ENCODE results near the gene TBC1D2B. TPM values are rescaled to one million over a fixed set of nuclear protein-coding genes. Genes with fewer than 3 reads are reported as not detected.
A peak's percentile ranks its signal among the peaks of the same experiment; 100 is the strongest.

Gene TBC1D2B
- total and polyA plus RNA-seq, 9 donors = 42.3 to 146 (median 115) TPM

DNA sequence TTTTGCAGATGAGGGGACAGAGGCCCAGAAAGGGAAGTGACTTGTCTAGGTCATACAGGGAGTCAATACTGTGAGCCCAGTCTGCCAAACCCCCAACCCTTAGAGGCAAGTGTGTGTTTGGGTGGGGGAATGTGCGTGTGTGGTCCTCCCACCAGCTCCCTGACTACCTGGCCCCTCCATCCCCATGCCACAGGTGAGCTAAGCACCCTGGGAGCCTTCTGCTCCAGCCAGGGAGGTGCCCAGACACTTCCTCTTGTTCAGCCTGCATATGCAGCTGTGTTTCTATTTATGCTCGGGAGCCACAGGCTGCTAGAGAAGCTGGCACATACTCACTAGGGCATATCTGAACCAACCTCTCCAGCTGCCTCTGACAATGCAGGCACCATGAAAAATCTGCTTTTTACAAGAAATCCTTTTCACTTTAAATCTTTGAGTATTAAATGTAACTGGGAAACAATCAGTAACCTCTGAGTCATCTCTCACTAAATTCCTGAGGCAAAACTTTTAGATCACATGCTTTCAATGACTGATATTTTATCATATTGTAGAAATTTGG, 20.7 kb downstream of the TBC1D2B start:
- Histone ChIP-seq H3K36me3 (no peaks in the 10 kb centered on the region), H3K27ac (peak overlapping the region in 1 of 2 donors; percentile 54), H3K4me1 (ENCODE audit: insufficient read depth) (peaks cover 38% of the 10 kb centered on the region), H3K9me3 (no peaks in the 10 kb centered on the region), H3K27me3 (no peaks in the 10 kb centered on the region), H3K4me3 (no peak overlapping the region)
- no peak for DNase-seq
- TF ChIP-seq, protein P1, sequence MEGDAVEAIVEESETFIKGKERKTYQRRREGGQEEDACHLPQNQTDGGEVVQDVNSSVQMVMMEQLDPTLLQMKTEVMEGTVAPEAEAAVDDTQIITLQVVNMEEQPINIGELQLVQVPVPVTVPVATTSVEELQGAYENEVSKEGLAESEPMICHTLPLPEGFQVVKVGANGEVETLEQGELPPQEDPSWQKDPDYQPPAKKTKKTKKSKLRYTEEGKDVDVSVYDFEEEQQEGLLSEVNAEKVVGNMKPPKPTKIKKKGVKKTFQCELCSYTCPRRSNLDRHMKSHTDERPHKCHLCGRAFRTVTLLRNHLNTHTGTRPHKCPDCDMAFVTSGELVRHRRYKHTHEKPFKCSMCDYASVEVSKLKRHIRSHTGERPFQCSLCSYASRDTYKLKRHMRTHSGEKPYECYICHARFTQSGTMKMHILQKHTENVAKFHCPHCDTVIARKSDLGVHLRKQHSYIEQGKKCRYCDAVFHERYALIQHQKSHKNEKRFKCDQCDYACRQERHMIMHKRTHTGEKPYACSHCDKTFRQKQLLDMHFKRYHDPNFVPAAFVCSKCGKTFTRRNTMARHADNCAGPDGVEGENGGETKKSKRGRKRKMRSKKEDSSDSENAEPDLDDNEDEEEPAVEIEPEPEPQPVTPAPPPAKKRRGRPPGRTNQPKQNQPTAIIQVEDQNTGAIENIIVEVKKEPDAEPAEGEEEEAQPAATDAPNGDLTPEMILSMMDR (IDR thresholded peaks at IDR 0.05) = no peak
- WGBS, 3 donors = 40 to 42% (median 42%) methylated on average over 2 of the region's 2 CpGs
- intact Hi-C loops (cut with DNase I) = no loop called here

DNA sequence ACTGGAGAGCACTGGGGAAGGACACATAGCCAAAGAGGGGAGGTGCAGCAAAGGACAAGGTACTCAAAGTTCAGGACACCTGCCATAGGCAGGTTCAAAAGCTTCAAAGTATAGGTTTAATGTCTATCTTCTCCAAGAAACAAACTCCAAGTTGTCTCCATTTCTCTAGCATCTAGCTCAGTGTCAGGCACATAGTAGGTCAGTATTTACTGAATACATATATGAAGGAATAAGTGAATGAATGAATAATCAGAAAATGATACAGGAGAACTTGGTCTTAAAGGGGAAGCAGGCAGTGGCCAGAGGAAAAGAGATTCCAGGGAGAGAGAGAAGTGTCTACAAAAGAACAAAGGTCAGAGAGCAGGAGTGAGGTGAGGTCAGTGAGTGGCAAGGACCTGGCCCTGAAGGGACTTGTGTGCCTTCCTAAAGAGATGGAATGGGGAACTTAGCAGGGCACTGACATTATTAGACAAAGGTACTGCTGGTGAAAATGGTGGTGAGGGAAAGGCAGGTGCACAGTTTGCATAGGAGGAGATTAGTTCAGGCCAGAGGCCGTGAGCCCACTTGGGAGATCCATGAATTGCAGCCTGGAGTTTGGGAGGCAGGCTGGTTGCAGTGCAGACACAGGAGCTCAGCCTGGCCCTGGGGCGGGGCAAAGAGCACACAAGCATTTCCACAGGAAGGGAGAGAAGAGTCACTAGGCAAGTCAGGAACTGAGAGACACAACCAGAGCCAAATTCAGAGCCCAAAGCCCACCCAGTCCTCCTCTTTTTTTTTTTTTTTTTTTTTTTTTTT, 21.4 kb downstream of the TBC1D2B start:
- Histone ChIP-seq H3K4me3 (no peak overlapping the region), H3K9me3 (no peaks in the 10 kb centered on the region)
- 42 to 48% (median 44%) methylated on average over 2 of the region's 2 CpGs for WGBS, 3 donors

GRCh38 chr15:78054966-78055365, 22.5 kb downstream of the TBC1D2B start:
- no peaks in the 10 kb centered on the region for H3K9me3 ChIP-seq
- no peak overlapping the region for H3K27ac ChIP-seq
- H3K36me3 ChIP-seq = no peaks in the 10 kb centered on the region
- intact Hi-C loops (cut with DNase I) = no loop called here
- no peak overlapping the region for H3K4me3 ChIP-seq
- WGBS, 3 donors = 89 to 97% (median 94%) methylated on average over 1 of the region's 1 CpG
- DNase-seq = no peak
- H3K27me3 ChIP-seq = no peaks in the 10 kb centered on the region
- TF ChIP-seq, protein P1 (IDR thresholded peaks at IDR 0.05) = no peak
- no peak for TF ChIP-seq EP300 (IDR thresholded peaks at IDR 0.05)
- no peak for TF ChIP-seq POLR2A (IDR thresholded peaks at IDR 0.05)
- peaks cover 37% of the 10 kb centered on the region for H3K4me1 ChIP-seq (ENCODE audit: insufficient read depth)

More for the DNA sequence above, 21.4 kb downstream of the TBC1D2B start:
- H3K27me3 ChIP-seq = no peaks in the 10 kb centered on the region
- DNase-seq = no peak
- H3K4me1 ChIP-seq (ENCODE audit: insufficient read depth) = peaks cover 37% of the 10 kb centered on the region
- no peak overlapping the region for H3K27ac ChIP-seq
- H3K36me3 ChIP-seq = no peaks in the 10 kb centered on the region
- no peak for TF ChIP-seq POLR2A (IDR thresholded peaks at IDR 0.05)
- TF ChIP-seq, protein P1 (IDR thresholded peaks at IDR 0.05) = no peak
- no peak for TF ChIP-seq EP300 (IDR thresholded peaks at IDR 0.05)
- intact Hi-C loops (cut with DNase I) = no loop called here

GRCh38 chr15:78054518-78054917, 23.0 kb downstream of the TBC1D2B start:
- no peak for TF ChIP-seq POLR2A (IDR thresholded peaks at IDR 0.05)
- TF ChIP-seq EP300 (IDR thresholded peaks at IDR 0.05) = no peak
- TF ChIP-seq, protein P1 (IDR thresholded peaks at IDR 0.05) = no peak
- H3K4me1 ChIP-seq (ENCODE audit: insufficient read depth) = peaks cover 38% of the 10 kb centered on the region
- H3K36me3 ChIP-seq = no peaks in the 10 kb centered on the region
- H3K27ac ChIP-seq = no peak overlapping the region
- H3K9me3 ChIP-seq = no peaks in the 10 kb centered on the region
- no peak overlapping the region for H3K4me3 ChIP-seq
- intact Hi-C loops (cut with DNase I) = no loop called here
- H3K27me3 ChIP-seq = no peaks in the 10 kb centered on the region
- 70 to 82% (median 76%) methylated on average over 2 of the region's 2 CpGs for WGBS, 3 donors
- no peak for DNase-seq
